ENCODE data around the gene STAT3.

GRCh38 chr17:42399121-42399520, 10.9 kb upstream of the STAT3 start:
- TF ChIP-seq TSHZ2 (CRISPR knock-in tag; IDR thresholded peaks at IDR 0.05) (no peak), CSDC2 (CRISPR knock-in tag; IDR thresholded peaks at IDR 0.05) (no peak), GLIS3 (CRISPR knock-in tag; IDR thresholded peaks at IDR 0.05) (no peak), POU6F1 (CRISPR knock-in tag; IDR thresholded peaks at IDR 0.05; ENCODE audit: borderline replicate concordance, low read depth) (no peak), CREB5 (CRISPR knock-in tag; IDR thresholded peaks at IDR 0.05; ENCODE audit: low read depth) (no peak), ZNF565 (CRISPR knock-in tag; conservative IDR thresholded peaks at IDR 0.05; ENCODE audit: low read depth) (no peak)

Data from SK-N-SH treated with all-trans-retinoic acid at 6 μM for 48 hours (cell line).